Sciatic nerve (tissue), 2 donors: ENCODE results near the gene ZNF778. TPM values are rescaled to one million over a fixed set of nuclear protein-coding genes. Genes with fewer than 3 reads are reported as not detected.
"Not testable (repeated sequence)": the region's sequence is repeated elsewhere in the genome, so short reads cannot be mapped to it uniquely, and the experiment has no call there.

Source experiments
- ATAC-seq: fragments of 200-7000 bp; cut with Tn5 transposase; one replicate; pipeline ENCODE4 v1.9.1; 2020; ENCODE audit warnings: mild to moderate bottlenecking, moderate library complexity
- DNase-seq: peaks from one replicate; pipeline ENCODE4 v3.0.0-alpha.2; 2020; ENCODE audit warnings: low spot score
- intact Hi-C: fragments of 100-400 bp; cut with DNase I; formaldehyde crosslinking; loops from one replicate; pipeline ENCODE4 v1.14.2; 2022
- total RNA-seq: library from RNA; stranded (reverse); fragmentation: NEBNext Ultra II Directional; extraction: Animal tissue kit (Norgen Biotek cat#: 25700); gene quantifications from one replicate; pipeline ENCODE4 v1.2.1, GENCODE V29; 2021
- donor health status: DM: no; HTN: no; CAD: no.
- donor health status: DM: no; HTN: no; CAD: no.

ZNF778 gene
- total RNA-seq, 1 donor from 2014 or later = 9.8 TPM

GRCh38 chr16:89267746-89268145 lies 50.2 kb downstream of the ZNF778 start:
- ATAC-seq, DNase-seq, intact Hi-C loops: not testable (repeated sequence)

GRCh38 chr16:89268585-89268984 lies 51.1 kb downstream of the ZNF778 start:
- ATAC-seq = peak; percentile 21

GRCh38 chr16:89268987-89269735 lies 51.7 kb downstream of the ZNF778 start:
- peak; percentile 90 for ATAC-seq
- peak; percentile 59 for DNase-seq
- intact Hi-C loops = no loop called here

More at GRCh38 chr16:89268585-89268984, 51.1 kb downstream of the ZNF778 start:
- peak; percentile 55 for DNase-seq
- intact Hi-C loops = no loop called here

- DNase-seq = peak; percentile 51
- ATAC-seq = no peak
- intact Hi-C loops = no loop called here
These were observed 52.5 kb downstream of the ZNF778 start for GRCh38 chr16:89269805-89270665.

GRCh38 chr16:89270666-89271345 lies 53.3 kb downstream of the ZNF778 start:
- no peak for ATAC-seq
- peak; percentile 54 for DNase-seq
- intact Hi-C loops = no loop called here

- intact Hi-C loops = no loop called here
- ATAC-seq (no peak), DNase-seq (no peak)
These were observed 55.1 kb downstream of the ZNF778 start for GRCh38 chr16:89272631-89273030.

GRCh38 chr16:89273741-89274472 lies 56.4 kb downstream of the ZNF778 start:
- DNase-seq = no peak
- intact Hi-C loops = no loop called here
- ATAC-seq = no peak

- ATAC-seq (no peak), DNase-seq (no peak)
- intact Hi-C loops = no loop called here
These were observed 57.2 kb downstream of the ZNF778 start for GRCh38 chr16:89274561-89275283.

- DNase-seq (no peak), ATAC-seq (no peak)
- intact Hi-C loops = no loop called here
These were observed 57.7 kb downstream of the ZNF778 start for GRCh38 chr16:89275284-89275584.

GRCh38 chr16:89275837-89276720 lies 58.6 kb downstream of the ZNF778 start:
- ATAC-seq (no peak), DNase-seq (no peak)
- intact Hi-C loops = no loop called here

GRCh38 chr16:89277049-89277448 lies 59.5 kb downstream of the ZNF778 start:
- DNase-seq = no peak
- intact Hi-C loops = no loop called here
- ATAC-seq = peak; percentile 5

- intact Hi-C loops = no loop called here
- no peak for DNase-seq
- peak; percentile 69 for ATAC-seq
These were observed 60.3 kb downstream of the ZNF778 start for GRCh38 chr16:89277641-89278341.

GRCh38 chr16:89278441-89279240 lies 61.1 kb downstream of the ZNF778 start:
- ATAC-seq (no peak), DNase-seq (no peak)
- intact Hi-C loops = no loop called here

- intact Hi-C loops = no loop called here
- ATAC-seq (no peak), DNase-seq (no peak)
These were observed 62.4 kb downstream of the ZNF778 start for GRCh38 chr16:89279666-89280481.

- intact Hi-C loops = no loop called here
- no peak for ATAC-seq
- DNase-seq = no peak
These were observed 63.2 kb downstream of the ZNF778 start for GRCh38 chr16:89280546-89281188.
